Stimulated activated CD4-positive, alpha-beta T cell treated with anti-CD3 and anti-CD28 coated beads, Interleukin-4, amount 100 ng/mL, for 24 hours (primary cell): Measurements from ENCODE around the gene SLC5A12.

Source experiments
- DNase-seq: peaks from one replicate; pipeline ENCODE4 v3.0.0-alpha.2; 2020

Gene SLC5A12

DNA sequence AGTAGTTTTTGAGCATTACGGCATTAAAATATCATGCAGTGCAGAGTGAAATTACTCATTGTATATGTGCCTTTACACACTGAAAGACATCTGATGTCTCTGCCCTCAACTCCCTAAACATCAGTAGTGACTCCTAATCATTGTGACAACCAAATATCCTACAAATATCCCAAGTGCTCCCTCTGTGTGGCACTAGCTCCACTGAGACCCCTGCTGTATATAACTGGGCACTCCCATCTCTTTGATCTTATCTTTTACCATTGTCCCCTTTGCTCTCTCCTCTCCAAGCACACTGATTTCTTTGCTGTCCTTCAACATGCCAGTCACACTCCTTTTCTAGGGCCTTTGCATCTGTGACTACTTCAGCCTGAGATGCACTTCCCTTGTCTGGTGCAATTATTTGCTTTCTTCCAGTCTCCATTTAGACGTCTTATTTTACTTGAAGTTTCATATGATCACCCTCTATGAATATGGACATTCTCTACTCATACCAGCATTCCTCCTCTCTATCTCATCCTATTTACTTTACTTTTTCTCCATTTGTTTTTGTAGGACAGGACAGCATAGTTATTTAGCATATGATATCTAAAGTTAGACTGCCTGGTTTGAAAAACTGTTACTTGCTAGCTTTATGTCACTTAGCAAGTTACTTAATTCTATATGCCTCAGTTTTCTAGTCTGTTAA is 2.4 kb downstream of the SLC5A12 start:
- no peak for DNase-seq

GRCh38 chr11:26717771-26718170 is 4.1 kb downstream of the SLC5A12 start:
- DNase-seq = no peak

GRCh38 chr11:26715133-26715532 is 6.7 kb downstream of the SLC5A12 start:
- no peak for DNase-seq

GRCh38 chr11:26712497-26712896 is 9.4 kb downstream of the SLC5A12 start:
- no peak for DNase-seq

DNA sequence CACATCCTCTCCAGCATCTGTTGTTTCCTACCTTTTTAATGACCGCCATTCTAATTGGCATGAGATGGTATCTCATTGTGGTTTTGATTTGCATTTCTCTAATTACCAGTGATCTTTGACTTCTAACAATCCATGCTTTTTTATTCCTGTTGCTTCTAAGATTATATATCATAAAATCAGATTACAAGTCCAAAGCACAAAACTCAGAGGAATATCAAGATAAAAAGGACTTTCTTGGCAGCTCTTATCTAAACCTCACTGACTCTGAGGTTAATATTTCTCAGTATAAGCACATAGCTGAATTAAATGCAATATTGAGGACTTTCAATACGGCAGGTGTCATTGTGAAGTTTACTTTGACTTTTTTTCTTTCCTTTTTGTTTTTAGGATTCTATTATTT is 11.4 kb downstream of the SLC5A12 start:
- DNase-seq = no peak

DNA sequence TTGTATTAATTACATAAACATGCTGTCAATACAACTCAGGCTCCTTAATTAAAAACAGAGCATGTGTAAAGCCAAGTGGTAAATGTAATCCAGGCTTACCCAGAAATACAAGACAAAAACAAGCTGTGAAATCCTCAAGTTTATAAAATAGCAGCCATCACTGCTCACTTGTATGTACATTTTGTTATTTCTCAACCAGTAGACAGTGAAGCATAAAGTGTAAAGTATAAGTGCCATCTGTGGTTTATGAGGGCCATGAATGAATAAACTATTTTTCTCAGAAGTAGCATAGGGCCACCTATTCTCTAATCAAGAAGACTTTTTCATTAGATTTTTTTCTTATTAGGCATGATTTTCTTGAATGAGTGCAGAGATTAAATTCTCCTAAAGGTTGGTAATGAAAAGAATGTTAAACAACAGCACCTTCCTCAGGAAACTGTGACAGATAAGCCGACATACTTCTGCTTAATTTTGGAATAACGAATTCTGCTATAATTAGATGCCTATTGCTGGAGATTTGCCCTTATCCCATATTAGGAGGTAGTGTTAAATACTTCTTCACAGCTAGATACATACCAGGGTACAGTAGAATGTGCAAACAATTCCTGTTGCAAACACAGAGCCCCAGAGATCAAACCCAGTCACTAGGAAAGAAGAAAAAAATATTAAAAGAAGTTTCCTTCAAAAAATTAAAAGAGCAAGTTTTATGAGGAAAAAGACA is 13.0 kb downstream of the SLC5A12 start:
- no peak for DNase-seq

- no peak for DNase-seq
These were observed 15.7 kb downstream of the SLC5A12 start for GRCh38 chr11:26706181-26706580.

DNA sequence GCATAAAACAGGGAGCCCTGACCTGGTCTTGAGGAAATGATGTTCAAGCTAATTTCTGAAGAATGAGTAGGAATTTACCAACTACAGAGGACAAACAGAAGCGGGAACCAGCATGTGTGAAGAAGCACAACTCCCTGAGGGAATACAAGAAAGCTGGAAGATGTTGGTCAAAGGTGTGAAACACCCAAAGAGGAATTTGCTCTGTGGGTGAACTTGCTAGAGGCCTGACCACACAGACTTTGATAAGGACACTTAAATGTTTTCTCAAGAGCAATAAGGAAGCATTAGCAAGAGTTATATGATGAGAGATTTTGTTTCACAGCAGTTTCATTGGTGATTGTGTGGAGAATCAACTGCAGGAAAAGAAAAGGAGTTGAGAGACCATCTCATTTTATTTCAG is 17.6 kb downstream of the SLC5A12 start:
- DNase-seq = no peak

DNA sequence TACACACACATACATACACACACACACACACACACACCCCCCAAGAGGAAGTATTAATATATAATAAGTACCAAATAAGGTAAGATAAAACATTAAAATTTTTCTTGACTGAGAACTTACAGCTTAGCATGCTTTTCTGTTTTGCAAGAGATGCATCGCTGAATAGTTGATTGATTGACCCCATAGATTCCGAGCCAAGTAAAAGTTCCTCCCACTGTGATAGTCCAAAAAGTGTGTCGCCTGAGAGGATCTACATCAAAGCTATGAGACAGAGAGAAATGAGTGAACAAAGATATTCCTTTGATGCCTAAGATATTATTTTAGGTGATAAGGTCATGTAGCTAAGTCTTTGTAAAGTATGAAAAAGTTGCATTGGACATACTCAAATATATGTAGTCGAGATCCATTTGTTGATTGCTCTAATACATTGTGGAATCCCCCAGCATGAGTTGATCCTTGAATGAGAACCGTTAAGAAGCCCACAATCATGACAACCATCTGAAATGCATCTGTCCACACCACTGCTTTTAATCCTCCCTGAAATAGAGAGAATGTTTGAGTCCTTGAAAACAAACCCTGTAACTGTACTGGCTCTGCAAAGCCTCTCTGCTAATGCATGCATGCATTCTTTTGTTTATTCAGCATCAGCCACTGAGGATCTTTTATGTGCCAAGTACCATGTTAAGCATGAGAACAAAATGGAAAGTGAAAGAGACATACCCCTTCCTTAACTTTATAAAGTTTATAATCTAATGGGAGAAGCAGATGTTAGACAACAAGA is 18.3 kb downstream of the SLC5A12 start:
- DNase-seq = no peak

DNA sequence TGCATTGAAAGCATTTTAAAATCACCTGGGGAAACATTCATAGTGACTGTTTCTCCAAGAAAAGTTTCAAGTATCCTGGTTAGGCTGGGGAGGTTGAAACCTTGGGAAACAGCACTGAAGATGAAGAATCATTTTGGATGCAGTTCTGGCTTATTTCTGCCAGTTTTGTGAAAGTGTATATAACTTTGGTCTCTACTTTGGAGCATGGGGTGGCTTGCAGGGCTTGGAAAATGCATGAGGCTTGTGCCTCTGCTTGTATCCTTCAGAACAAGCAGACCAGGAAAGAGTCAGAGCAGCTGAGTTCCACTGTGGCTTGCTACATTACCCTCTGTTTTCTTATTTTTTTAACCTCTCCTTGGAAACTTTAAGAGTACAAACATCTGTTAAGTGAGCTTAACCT is 19.5 kb downstream of the SLC5A12 start:
- no peak for DNase-seq

DNA sequence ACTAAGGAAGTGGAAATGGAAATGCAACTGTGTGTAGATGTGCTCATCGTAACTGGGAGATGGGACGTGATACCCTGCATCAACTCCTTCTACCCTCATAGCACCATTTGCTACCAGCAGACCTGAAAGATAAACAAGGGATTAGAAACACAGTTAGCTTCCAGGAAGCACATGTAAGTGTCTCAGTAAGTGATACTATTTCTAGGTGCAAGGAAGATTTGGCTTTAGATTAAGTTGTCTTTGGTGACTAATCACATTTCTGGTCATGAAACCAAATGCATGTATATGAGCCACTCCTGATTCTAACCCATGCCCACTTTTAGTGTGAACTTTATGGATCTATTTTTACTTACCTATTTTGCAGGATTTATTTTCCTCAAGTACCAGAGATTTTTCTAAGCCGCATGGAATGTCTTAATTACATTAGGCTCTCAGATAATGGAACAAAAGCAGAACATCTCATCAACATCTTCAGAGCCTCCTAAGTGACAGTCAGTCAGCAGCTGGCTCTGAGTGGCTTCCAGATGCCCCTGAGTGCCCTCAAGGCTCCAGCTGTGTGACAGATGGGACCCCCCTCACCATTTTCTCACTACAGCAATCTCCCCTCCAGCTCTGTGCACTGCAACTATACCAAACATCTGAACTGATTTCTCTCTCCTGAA is 21.2 kb downstream of the SLC5A12 start:
- DNase-seq = no peak

DNA sequence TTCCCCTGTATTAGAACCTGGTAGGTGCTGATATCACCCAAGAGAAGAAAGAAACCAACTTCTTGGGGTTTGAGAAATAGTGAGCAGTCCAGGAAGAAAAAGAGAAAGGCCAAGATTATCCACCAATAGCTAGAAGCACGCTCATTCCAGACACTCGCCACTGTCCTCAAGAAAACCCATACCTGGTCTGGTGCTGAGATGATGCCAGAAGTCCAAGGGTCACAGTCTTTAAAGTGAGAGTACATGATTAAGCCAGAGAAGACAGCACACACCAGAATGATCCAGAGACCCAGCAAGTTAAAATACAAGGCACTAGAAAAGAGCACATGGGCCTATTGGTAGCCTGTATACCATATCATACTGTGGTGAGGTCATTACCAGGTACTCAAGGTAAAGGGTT is 23.6 kb downstream of the SLC5A12 start:
- DNase-seq = no peak

DNA sequence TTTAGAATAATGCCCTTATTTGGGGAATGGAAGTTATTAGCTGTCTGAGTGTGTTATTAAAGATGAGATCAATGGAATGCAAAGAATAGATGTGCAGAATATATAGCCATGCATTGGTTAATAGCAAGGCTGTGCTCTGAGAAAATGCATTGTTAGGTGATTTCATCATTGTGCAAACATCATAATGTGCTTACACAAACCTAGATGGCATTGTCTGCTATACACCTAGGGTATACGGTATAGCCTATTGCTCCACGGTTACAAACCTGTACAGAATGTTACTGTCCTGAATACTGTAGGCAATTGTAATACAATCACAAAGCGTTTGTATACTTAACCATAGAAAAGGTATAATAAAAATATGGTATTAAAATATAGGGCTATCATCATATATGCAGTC is 25.5 kb downstream of the SLC5A12 start:
- no peak for DNase-seq

DNA sequence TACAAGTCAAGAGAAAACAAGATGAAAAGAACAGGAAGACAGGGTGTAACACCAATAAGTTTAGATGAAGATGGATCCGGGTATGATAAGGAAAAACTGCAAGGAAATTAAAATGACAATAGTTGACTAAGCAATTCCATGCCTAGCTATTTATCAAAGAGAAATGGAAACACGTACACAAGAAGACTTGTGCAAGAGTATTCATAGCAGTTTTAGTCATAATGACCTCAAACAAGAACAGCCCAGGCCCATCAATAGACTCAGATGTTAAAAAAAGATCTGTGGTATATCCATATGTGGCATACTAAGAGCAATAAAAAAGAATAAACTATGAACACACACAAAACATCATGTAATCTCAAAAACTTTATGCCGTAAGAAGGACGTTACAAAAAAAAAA is 33.2 kb downstream of the SLC5A12 start:
- no peak for DNase-seq

DNA sequence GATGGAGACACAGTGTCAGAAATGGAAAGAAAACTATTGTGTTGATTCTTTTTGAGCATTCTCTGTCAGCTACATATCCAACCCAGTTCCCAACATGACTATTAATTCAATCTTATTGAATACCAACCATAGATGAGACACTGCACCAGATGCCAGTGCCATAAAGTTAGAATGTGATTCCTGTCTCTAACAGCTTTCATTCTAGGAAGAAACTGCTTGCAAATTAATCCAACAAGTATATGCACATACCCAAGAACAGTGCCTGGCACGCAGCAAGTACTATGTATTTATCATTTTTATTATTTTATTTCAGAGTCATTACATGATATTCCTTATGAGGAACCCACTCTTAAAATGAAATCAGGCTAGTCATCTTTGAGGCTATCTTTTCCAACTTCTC is 34.5 kb downstream of the SLC5A12 start:
- DNase-seq = no peak

DNA sequence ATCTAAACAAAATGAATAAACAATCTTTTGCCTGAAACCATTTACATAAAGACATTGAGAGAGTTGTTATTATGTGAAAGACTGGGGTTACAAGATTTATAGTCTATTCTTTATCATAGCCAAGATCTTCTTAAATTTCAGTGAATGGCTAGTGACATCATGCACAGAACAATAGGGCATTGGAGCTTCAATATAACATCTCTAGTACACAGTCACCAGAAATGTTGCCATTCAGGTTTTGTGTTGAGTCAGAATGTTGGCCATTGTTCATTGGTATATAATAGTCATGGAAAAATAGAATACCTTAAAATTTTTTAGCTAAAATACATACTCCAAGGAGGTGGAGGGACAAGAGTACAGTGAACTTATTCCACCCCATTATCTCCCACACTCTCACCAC is 44.3 kb downstream of the SLC5A12 start:
- no peak for DNase-seq

- no peak for DNase-seq
These were observed 45.2 kb downstream of the SLC5A12 start for GRCh38 chr11:26676641-26677040.

GRCh38 chr11:26675233-26675928 is 46.5 kb downstream of the SLC5A12 start:
- DNase-seq = no peak

DNA sequence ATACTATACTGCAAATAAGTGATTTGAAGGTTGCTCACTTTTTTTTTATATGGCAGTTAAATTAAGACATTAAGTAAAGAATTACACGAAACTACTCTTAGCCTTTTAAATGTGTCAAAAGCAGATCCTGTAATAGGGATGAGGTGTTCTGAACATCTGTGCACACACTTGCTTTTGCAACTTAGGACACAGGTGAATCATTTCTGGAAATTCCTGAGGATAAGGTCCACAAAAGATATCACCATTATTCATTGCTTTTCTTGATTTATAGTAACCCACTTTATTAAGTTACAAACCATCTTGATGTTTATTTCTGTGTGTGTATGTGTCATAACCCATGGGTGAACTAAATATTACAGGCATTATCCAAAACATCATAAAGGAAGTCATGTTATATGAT is 55.9 kb downstream of the SLC5A12 start:
- DNase-seq = no peak

GRCh38 chr11:26665036-26665435 is 56.8 kb downstream of the SLC5A12 start:
- no peak for DNase-seq

- no peak for DNase-seq
These were observed 58.9 kb downstream of the SLC5A12 start for GRCh38 chr11:26662916-26663315.

GRCh38 chr11:26655287-26655686 is 66.6 kb downstream of the SLC5A12 start:
- no peak for DNase-seq

DNA sequence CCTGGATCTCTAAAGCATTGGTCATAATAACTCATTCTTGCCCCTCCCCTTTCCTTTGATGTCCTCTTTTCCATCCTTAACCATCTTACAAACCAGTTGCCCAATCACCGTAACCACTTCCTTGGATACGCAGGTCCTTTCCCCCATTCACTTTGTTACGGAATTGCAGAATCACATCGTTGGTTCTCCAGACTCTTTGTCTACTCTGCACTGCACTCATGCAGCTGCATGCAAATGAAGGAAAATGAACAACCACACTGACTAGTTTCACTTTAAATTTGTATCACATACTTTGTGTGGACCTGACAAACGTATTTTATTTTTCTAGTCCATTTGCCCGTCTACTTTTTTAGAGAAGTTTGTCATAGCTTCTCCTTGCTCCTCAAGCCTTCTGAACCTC is 69.9 kb downstream of the SLC5A12 start:
- no peak for DNase-seq
